ENCODE measurements around the gene GPR78. TPM values are rescaled to one million over a fixed set of nuclear protein-coding genes. Genes with fewer than 3 reads are reported as not detected.

Gene GPR78
- total RNA-seq = 0.33 TPM in 1 of 2 replicates, not detected in the other

GRCh38 chr4:8580321-8581093 lies at the start of gene GPR78:
Gene GPR78 (plus strand): TSS chr4:8580392. CDS start chr4:8580983, 591 bp downstream.

GRCh38 chr4:8592366-8593263 lies 12.4 kb downstream of the GPR78 start, which contains the start of gene CPZ:
Gene CPZ (plus strand): TSS chr4:8592765. CDS start chr4:8592834, 69 bp downstream.

Other genes with a start within 250 kb of the GPR78 start
- gene ACOX3, start 139.7 kb upstream of the GPR78 start, total RNA-seq = 30.8 and 43.3 TPM in 2 replicates
- gene TRMT44, start 139.6 kb upstream of the GPR78 start, total RNA-seq = 17.5 and 19.4 TPM in 2 replicates
- 0.58 and 5.5 TPM in 2 replicates for gene CPZ, start 12.4 kb downstream of the GPR78 start, total RNA-seq

Measured in smooth muscle cell of trachea (primary cell).